SK-N-SH treated with all-trans-retinoic acid at 6 μM for 48 hours (cell line): Measurements from ENCODE around the gene PTGER4.

Experiments used
- ESRRG ChIP-seq: fragments of 250-450 bp; sonication (Bioruptor Pico); IDR thresholded peaks from 2 replicates; pipeline ENCODE4 v1.6.1; 2021; ENCODE audit warnings: mild to moderate bottlenecking
- RARB ChIP-seq: fragments of 250-450 bp; sonication (Bioruptor Pico); IDR thresholded peaks from 2 replicates; pipeline ENCODE4 v1.8.0; 2021; ENCODE audit warnings: mild to moderate bottlenecking, moderate library complexity

GRCh38 chr5:40676613-40677343, 2.9 kb upstream of the PTGER4 start:
- TF ChIP-seq RARB (no peak), ESRRG (CRISPR knock-in tag) (no peak)
